Calu3 (cell line): ENCODE data around the gene POU3F4. TPM values are rescaled to one million over a fixed set of nuclear protein-coding genes. Genes with fewer than 3 reads are reported as not detected.

Experiments
- BruUV-seq: library from RNA; stranded (reverse); fragments of 400-500 nt; replicated peaks from 2 replicates; lab custom pipeline; 2021; lab: Mats Ljungman, UMichigan
- CTCF ChIA-PET: fragments of 300-600 bp; sonication (Branson Sonifier 250); formaldehyde crosslinking; loops from one replicate; lab custom pipeline; 2022; ENCODE audit warnings: antibody characterized with exemption; lab: Charles Lee
- DNase-seq: peaks from one replicate; pipeline ENCODE4 v3.0.0; 2022
- H3K27ac Mint-ChIP-seq: one replicate; pipeline ENCODE4 v1.8.0; 2022; ENCODE audit warnings: mixed read lengths; ENCODE audit not compliant: unreplicated experiment
- H3K27me3 Mint-ChIP-seq: one replicate; pipeline ENCODE4 v1.8.0; 2022; ENCODE audit warnings: mixed read lengths; ENCODE audit not compliant: unreplicated experiment
- H3K36me3 Mint-ChIP-seq: one replicate; pipeline ENCODE4 v1.8.0; 2022; ENCODE audit warnings: mild to moderate bottlenecking, moderate library complexity, mixed read lengths; ENCODE audit not compliant: insufficient read depth, unreplicated experiment
- H3K4me1 Mint-ChIP-seq: one replicate; pipeline ENCODE4 v1.8.0; 2022; ENCODE audit warnings: mild to moderate bottlenecking, low read depth, mixed read lengths; ENCODE audit not compliant: unreplicated experiment
- H3K4me3 Mint-ChIP-seq: one replicate; pipeline ENCODE4 v1.8.0; 2022; ENCODE audit warnings: mild to moderate bottlenecking, low read depth, moderate library complexity, mixed read lengths; ENCODE audit not compliant: unreplicated experiment
- H3K9me3 Mint-ChIP-seq: one replicate; pipeline ENCODE4 v1.8.0; 2022; ENCODE audit warnings: low read depth, mixed read lengths; ENCODE audit not compliant: unreplicated experiment
- intact Hi-C: fragments of 100-400 bp; cut with micrococcal nuclease; formaldehyde crosslinking; loops from one replicate; pipeline ENCODE4 v1.10.0; 2022; ENCODE audit not compliant: unreplicated experiment
- total RNA-seq: library from RNA; stranded (reverse); gene quantifications from 2 replicates; pipeline ENCODE4 v1.2.3, GENCODE V29; 2022
- TF ChIP-seq, protein P1 (sequence below): fragments of 200-600 bp; IDR thresholded peaks from one replicate; pipeline ENCODE4 v1.8.0; 2022; ENCODE audit warnings: antibody characterized with exemption; ENCODE audit not compliant: unreplicated experiment

The POU3F4 gene
- total RNA-seq, 1 experiment from 2014 or later: not detected

DNA sequence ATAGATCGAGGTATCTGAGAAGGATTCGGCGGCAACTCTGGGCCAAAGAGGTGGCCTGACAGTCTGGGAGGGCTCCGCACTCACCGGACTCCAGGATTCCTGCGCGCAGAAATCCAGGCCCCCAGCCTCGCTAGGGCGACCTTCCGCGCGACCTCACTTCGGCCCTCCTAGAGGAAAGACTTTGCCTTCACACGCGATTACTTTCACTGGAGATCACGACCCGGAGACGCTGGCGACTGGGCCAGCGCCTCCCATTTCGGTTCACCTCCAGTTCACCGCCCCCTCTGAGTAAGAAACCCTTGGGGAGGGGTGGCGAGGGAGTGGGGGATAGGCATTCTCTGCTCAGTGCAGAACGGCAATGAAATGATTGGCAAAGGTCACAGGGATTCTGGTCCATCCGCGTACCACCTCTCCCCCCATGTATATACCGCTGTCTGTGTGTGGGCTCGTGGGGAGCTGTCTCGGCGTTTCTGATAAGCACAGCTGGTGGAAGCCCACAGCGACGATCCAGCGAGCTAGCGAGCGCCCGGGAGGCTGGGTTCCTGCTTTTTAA lies 2.5 kb downstream of the POU3F4 start:
- no TSS peak for BruUV-seq
- peaks cover 6% of the 10 kb centered on the region for H3K9me3 Mint-ChIP-seq
- H3K27ac Mint-ChIP-seq: no peak overlapping the region
- DNase-seq: no peak
- H3K36me3 Mint-ChIP-seq: no peaks in the 10 kb centered on the region
- CTCF ChIA-PET: no interaction called here
- intact Hi-C loops: no loop called here
- TF ChIP-seq, protein P1, sequence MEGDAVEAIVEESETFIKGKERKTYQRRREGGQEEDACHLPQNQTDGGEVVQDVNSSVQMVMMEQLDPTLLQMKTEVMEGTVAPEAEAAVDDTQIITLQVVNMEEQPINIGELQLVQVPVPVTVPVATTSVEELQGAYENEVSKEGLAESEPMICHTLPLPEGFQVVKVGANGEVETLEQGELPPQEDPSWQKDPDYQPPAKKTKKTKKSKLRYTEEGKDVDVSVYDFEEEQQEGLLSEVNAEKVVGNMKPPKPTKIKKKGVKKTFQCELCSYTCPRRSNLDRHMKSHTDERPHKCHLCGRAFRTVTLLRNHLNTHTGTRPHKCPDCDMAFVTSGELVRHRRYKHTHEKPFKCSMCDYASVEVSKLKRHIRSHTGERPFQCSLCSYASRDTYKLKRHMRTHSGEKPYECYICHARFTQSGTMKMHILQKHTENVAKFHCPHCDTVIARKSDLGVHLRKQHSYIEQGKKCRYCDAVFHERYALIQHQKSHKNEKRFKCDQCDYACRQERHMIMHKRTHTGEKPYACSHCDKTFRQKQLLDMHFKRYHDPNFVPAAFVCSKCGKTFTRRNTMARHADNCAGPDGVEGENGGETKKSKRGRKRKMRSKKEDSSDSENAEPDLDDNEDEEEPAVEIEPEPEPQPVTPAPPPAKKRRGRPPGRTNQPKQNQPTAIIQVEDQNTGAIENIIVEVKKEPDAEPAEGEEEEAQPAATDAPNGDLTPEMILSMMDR: no peak
- no peak overlapping the region for H3K4me3 Mint-ChIP-seq
- no peaks in the 10 kb centered on the region for H3K27me3 Mint-ChIP-seq
- no peaks in the 10 kb centered on the region for H3K4me1 Mint-ChIP-seq

DNA sequence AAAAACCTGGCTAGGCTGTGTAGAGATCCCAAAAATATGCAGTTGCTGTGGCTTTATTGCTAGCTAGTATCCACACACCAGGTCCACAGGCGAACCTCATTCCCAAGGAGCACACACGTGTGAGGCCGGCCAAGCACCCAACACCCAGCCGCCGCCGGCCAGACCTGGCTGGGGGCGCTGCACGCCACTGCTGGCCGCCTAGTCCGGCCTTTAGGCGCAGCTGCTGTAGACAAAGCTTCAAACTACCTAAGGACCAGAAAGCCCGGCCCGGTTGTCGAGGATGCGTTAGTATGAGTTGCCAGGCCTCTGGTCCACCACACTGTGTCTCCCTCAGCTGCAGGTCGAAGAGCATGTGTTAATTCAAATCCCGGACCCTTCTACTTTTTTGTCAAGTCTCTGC lies 3.1 kb downstream of the POU3F4 start:
- Mint-ChIP-seq H3K36me3 (no peaks in the 10 kb centered on the region), H3K4me1 (no peaks in the 10 kb centered on the region), H3K9me3 (peaks cover 8% of the 10 kb centered on the region), H3K4me3 (no peak overlapping the region), H3K27ac (no peak overlapping the region), H3K27me3 (no peaks in the 10 kb centered on the region)
- TF ChIP-seq, protein P1: no peak
- intact Hi-C loops: no loop called here
- no peak for DNase-seq
- CTCF ChIA-PET: no interaction called here
- no TSS peak for BruUV-seq

DNA sequence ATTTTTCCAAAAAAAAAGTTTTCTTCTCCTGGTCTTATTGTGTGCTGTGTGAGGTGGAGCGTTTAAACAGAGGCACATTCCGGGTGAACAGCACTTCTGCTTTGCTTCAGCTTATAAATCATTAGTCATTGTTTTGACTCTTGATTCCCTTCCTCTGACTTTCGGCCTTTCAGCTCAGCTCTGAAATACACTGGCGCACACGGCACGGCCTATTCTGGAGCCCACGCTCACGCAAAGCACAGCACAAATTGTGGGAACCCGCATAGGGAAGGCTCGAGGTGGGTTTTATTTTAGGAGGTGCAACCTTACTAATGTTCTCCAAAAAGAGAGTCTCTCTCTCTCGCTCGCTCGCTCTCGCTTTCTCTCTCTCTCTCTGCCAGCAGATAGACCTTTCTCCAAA lies 4.0 kb downstream of the POU3F4 start:
- TF ChIP-seq, protein P1: no peak
- Mint-ChIP-seq H3K36me3 (no peaks in the 10 kb centered on the region), H3K27me3 (no peaks in the 10 kb centered on the region), H3K4me1 (no peaks in the 10 kb centered on the region), H3K4me3 (no peak overlapping the region), H3K9me3 (peaks cover 8% of the 10 kb centered on the region), H3K27ac (no peak overlapping the region)
- no TSS peak for BruUV-seq
- CTCF ChIA-PET: no interaction called here
- DNase-seq: no peak
- intact Hi-C loops: no loop called here

DNA sequence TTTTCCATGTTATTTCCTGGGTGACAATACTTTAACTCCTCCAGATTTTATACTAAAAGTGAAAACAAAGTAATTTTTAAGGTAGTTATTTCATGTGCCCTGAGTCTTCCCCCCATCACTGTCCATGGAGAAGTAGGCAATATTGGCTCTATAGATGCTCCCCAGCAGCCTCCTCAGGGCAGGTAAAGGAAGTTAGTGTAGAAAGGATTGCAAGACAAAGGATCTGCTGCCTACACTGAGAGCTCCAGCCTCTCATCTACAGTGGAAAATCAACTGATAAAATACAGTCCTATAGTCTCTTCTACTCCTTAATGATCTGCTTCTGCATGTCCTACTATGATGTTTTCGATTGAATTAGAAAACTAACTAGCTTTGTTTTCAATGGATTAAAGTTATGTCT lies 8.5 kb downstream of the POU3F4 start:
- Mint-ChIP-seq H3K4me3 (no peak overlapping the region), H3K27me3 (no peaks in the 10 kb centered on the region), H3K4me1 (no peaks in the 10 kb centered on the region), H3K27ac (no peak overlapping the region), H3K9me3 (peaks cover 4% of the 10 kb centered on the region), H3K36me3 (no peaks in the 10 kb centered on the region)
- BruUV-seq: no TSS peak
- intact Hi-C loops: no loop called here
- TF ChIP-seq, protein P1: no peak
- DNase-seq: no peak
- CTCF ChIA-PET: no interaction called here
